ENCODE measurements around the gene DYNLT1. TPM values are rescaled to one million over a fixed set of nuclear protein-coding genes. Genes with fewer than 3 reads are reported as not detected.

DYNLT1 gene
- total RNA-seq, 1 experiment from 2014 or later = 156 TPM

DNA sequence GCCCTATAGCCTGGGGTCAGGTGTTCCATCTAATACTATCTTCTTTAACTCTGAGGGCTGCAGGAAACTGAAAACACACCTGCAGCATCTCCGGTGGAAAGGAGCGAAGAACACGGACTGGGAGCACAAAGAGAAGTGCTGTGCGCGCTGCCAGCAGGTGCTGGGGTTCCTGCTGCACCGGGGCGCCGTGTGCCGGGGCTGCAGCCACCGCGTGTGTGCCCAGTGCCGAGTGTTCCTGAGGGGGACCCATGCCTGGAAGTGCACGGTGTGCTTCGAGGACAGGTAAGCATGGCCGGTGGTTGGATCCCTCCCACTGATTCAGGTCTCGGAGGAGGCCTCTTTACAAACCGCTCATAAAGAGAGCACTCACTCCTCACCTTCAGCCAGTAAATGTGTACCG, 20.8 kb upstream of the DYNLT1 start:
- H3K4me1 Mint-ChIP-seq (ENCODE audit: low read depth, unreplicated experiment) = peaks cover 7% of the 10 kb centered on the region
- no peaks in the 10 kb centered on the region for H3K27me3 Mint-ChIP-seq (ENCODE audit: unreplicated experiment)
- no TSS peak for BruUV-seq (replicated peaks)
- no peaks in the 10 kb centered on the region for H3K36me3 Mint-ChIP-seq (ENCODE audit: insufficient read depth, unreplicated experiment)
- no peaks in the 10 kb centered on the region for H3K9me3 Mint-ChIP-seq (ENCODE audit: low read depth, unreplicated experiment)
- CTCF ChIA-PET = no interaction called here
- intact Hi-C loops (cut with micrococcal nuclease; ENCODE audit: unreplicated experiment) = no loop called here
- no peak overlapping the region for H3K4me3 Mint-ChIP-seq (ENCODE audit: low read depth, unreplicated experiment)
- DNase-seq = no peak
- TF ChIP-seq CTCF (IDR thresholded peaks at IDR 0.05; ENCODE audit: unreplicated experiment) = no peak
- no peak overlapping the region for H3K27ac Mint-ChIP-seq (ENCODE audit: unreplicated experiment)

DNA sequence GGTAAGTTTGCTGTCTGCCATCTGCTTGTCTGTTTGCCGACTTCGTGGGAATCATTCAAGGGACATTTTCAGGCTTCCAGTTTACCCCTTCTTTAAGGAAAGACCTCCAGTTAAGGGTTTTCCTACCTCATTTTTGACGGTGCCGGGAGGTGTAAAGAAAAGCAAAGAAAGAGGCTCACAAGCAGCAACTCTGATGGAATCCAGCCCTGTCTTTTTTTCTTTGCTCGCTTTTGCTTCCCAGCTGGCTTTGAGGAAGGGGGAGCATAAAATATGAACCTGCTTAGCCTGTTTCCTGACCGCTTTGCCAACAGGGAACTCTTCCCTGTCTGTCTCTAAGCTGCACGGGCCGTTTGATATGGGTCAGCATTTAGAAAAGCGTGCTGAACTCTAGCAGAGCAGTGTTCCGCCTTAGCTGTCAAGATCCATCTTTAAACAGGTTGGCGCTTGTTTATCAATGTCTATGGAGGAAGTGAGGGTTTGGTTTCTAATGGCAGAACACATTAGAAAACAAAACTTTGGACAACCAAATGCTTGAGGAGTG, 19.2 kb upstream of the DYNLT1 start:
- H3K27ac Mint-ChIP-seq (ENCODE audit: unreplicated experiment) = no peak overlapping the region
- no peak for DNase-seq
- H3K9me3 Mint-ChIP-seq (ENCODE audit: low read depth, unreplicated experiment) = no peaks in the 10 kb centered on the region
- no peaks in the 10 kb centered on the region for H3K36me3 Mint-ChIP-seq (ENCODE audit: insufficient read depth, unreplicated experiment)
- intact Hi-C loops (cut with micrococcal nuclease; ENCODE audit: unreplicated experiment) = no loop called here
- CTCF ChIA-PET = interaction anchor here (0.6 to 1.7 kb wide), 3 partner anchors 28 to 61 kb away, joined by 3 to 4 read pairs (median 3); no protein-coding TSS in a partner anchor
- no TSS peak for BruUV-seq (replicated peaks)
- TF ChIP-seq CTCF (IDR thresholded peaks at IDR 0.05; ENCODE audit: unreplicated experiment) = no peak
- H3K4me3 Mint-ChIP-seq (ENCODE audit: low read depth, unreplicated experiment) = no peak overlapping the region
- H3K27me3 Mint-ChIP-seq (ENCODE audit: unreplicated experiment) = no peaks in the 10 kb centered on the region
- H3K4me1 Mint-ChIP-seq (ENCODE audit: low read depth, unreplicated experiment) = no peaks in the 10 kb centered on the region

GRCh38 chr6:158662954-158663624, 18.5 kb upstream of the DYNLT1 start:
- BruUV-seq (replicated peaks) = no TSS peak
- CTCF ChIA-PET = interaction anchor here (0.6 to 1.7 kb wide), 2 partner anchors 28 to 30 kb away, joined by 3 to 5 read pairs; no protein-coding TSS in a partner anchor
- Mint-ChIP-seq H3K4me3 (ENCODE audit: low read depth, unreplicated experiment) (no peak overlapping the region), H3K9me3 (ENCODE audit: low read depth, unreplicated experiment) (no peaks in the 10 kb centered on the region), H3K4me1 (ENCODE audit: low read depth, unreplicated experiment) (no peaks in the 10 kb centered on the region), H3K27me3 (ENCODE audit: unreplicated experiment) (no peaks in the 10 kb centered on the region), H3K36me3 (ENCODE audit: insufficient read depth, unreplicated experiment) (no peaks in the 10 kb centered on the region), H3K27ac (ENCODE audit: unreplicated experiment) (no peak overlapping the region)
- intact Hi-C loops (cut with micrococcal nuclease; ENCODE audit: unreplicated experiment) = no loop called here
- no peak for TF ChIP-seq CTCF (IDR thresholded peaks at IDR 0.05; ENCODE audit: unreplicated experiment)
- DNase-seq = no peak

DNA sequence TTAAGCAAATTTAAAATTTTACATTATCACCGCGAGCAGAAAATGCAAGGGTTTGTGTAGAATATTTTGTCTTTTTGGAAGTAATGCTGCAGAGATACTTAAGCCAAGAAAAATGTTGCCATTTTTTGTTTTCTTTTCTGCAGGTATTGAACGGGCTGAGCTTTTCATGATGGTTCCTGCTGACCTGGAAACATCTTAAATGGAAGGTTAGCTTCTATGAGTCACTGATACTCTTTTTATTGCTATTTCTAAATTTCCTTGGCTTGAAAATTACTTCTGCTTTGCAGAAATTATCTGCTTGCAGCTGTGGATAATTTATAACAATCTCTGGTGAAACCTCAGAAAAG, 18.0 kb upstream of the DYNLT1 start:
- CTCF ChIA-PET = interaction anchor here (0.6 to 1.7 kb wide), 2 partner anchors 29 to 30 kb away, joined by 3 to 5 read pairs; no protein-coding TSS in a partner anchor
- TF ChIP-seq CTCF (IDR thresholded peaks at IDR 0.05; ENCODE audit: unreplicated experiment) = no peak
- intact Hi-C loops (cut with micrococcal nuclease; ENCODE audit: unreplicated experiment) = no loop called here
- Mint-ChIP-seq H3K4me1 (ENCODE audit: low read depth, unreplicated experiment) (peaks cover under 1% of the 10 kb centered on the region), H3K4me3 (ENCODE audit: low read depth, unreplicated experiment) (no peak overlapping the region), H3K27me3 (ENCODE audit: unreplicated experiment) (no peaks in the 10 kb centered on the region), H3K27ac (ENCODE audit: unreplicated experiment) (no peak overlapping the region), H3K9me3 (ENCODE audit: low read depth, unreplicated experiment) (no peaks in the 10 kb centered on the region), H3K36me3 (ENCODE audit: insufficient read depth, unreplicated experiment) (no peaks in the 10 kb centered on the region)
- no peak for DNase-seq
- no TSS peak for BruUV-seq (replicated peaks)

All from Calu3 (cell line).